H9 (cell line): ENCODE measurements around the gene TMPRSS11A. TPM values are rescaled to one million over a fixed set of nuclear protein-coding genes. Genes with fewer than 3 reads are reported as not detected.

Experiments
- DNase-seq: peaks from one replicate; pipeline ENCODE4 v3.0.0-alpha.2; 2017
- H2AFZ ChIP-seq: one replicate; pipeline ENCODE4 v1.6.1; 2013; ENCODE audit warnings: mild to moderate bottlenecking, low read length, control low read depth, moderate library complexity
- H2AK5ac ChIP-seq: 2 replicates; pipeline ENCODE4 v1.6.1; 2013; ENCODE audit warnings: low read length, control low read depth, mixed read lengths; ENCODE audit not compliant: insufficient read length
- H2BK120ac ChIP-seq: one replicate; pipeline ENCODE4 v1.6.1; 2013; ENCODE audit warnings: low read depth, mild to moderate bottlenecking, low read length, control low read depth, inconsistent platforms; ENCODE audit not compliant: poor library complexity, severe bottlenecking
- H2BK12ac ChIP-seq: 2 replicates; pipeline ENCODE4 v1.6.1; 2013; ENCODE audit warnings: low read length, control low read depth, mixed read lengths, low read depth; ENCODE audit not compliant: insufficient read length
- H2BK15ac ChIP-seq: 2 replicates; pipeline ENCODE4 v1.6.1; 2013; ENCODE audit warnings: low read depth, low read length, control low read depth
- H2BK20ac ChIP-seq: one replicate; pipeline ENCODE4 v1.6.1; 2013; ENCODE audit warnings: low read depth, mild to moderate bottlenecking, low read length, control low read depth, inconsistent platforms; ENCODE audit not compliant: poor library complexity, severe bottlenecking
- H2BK5ac ChIP-seq: 2 replicates; pipeline ENCODE4 v1.6.1; 2013; ENCODE audit warnings: low read length, control low read depth, mixed read lengths; ENCODE audit not compliant: insufficient read length
- H3K14ac ChIP-seq: 2 replicates; pipeline ENCODE4 v1.6.1; 2013; ENCODE audit warnings: low read length, control low read depth; ENCODE audit not compliant: insufficient read depth
- H3K18ac ChIP-seq: 2 replicates; pipeline ENCODE4 v1.6.1; 2013; ENCODE audit warnings: low read depth, mild to moderate bottlenecking, mixed read lengths, low read length, control low read depth; ENCODE audit not compliant: insufficient read length
- H3K23ac ChIP-seq: 2 replicates; pipeline ENCODE4 v1.6.1; 2013; ENCODE audit warnings: low read length, control low read depth, mixed read lengths, low read depth; ENCODE audit not compliant: insufficient read length
- H3K23me2 ChIP-seq: 2 replicates; pipeline ENCODE4 v1.6.1; 2013; ENCODE audit warnings: low read depth, mild to moderate bottlenecking, mixed read lengths, low read length, control low read depth; ENCODE audit not compliant: insufficient read length, poor library complexity, severe bottlenecking
- H3K27ac ChIP-seq: 2 replicates; pipeline ENCODE4 v1.5.1; 2013; ENCODE audit warnings: low read length, control low read depth, mixed read lengths, low read depth; ENCODE audit not compliant: insufficient read length
- H3K27me3 ChIP-seq: 2 replicates; pipeline ENCODE4 v1.6.1; 2013; ENCODE audit warnings: low read length, control low read depth, inconsistent platforms; ENCODE audit not compliant: insufficient read depth
- H3K4ac ChIP-seq: 2 replicates; pipeline ENCODE4 v1.6.1; 2013; ENCODE audit warnings: low read depth, mild to moderate bottlenecking, control low read depth, inconsistent platforms, low read length, moderate library complexity
- H3K4me1 ChIP-seq: 2 replicates; pipeline ENCODE4 v1.6.1; 2013; ENCODE audit warnings: low read length, control low read depth, inconsistent platforms; ENCODE audit not compliant: insufficient read depth
- H3K4me2 ChIP-seq: 2 replicates; pipeline ENCODE4 v1.6.1; 2013; ENCODE audit warnings: low read length, control low read depth, mixed read lengths; ENCODE audit not compliant: insufficient read length, insufficient read depth
- H3K56ac ChIP-seq: 2 replicates; pipeline ENCODE4 v1.6.1; 2013; ENCODE audit warnings: low read depth, mild to moderate bottlenecking, mixed read lengths, low read length, control low read depth; ENCODE audit not compliant: insufficient read length
- H3K79me1 ChIP-seq: 2 replicates; pipeline ENCODE4 v1.6.1; 2013; ENCODE audit warnings: low read depth, mild to moderate bottlenecking, moderate library complexity, low read length, control low read depth, inconsistent platforms; ENCODE audit not compliant: insufficient read depth, poor library complexity, severe bottlenecking
- H3K79me2 ChIP-seq: 2 replicates; pipeline ENCODE4 v1.6.1; 2013; ENCODE audit warnings: low read length, control low read depth, inconsistent platforms; ENCODE audit not compliant: insufficient read depth
- H3K9ac ChIP-seq: 2 replicates; pipeline ENCODE4 v1.6.1; 2013; ENCODE audit warnings: low read length, control low read depth, mixed read lengths; ENCODE audit not compliant: insufficient read length; ENCODE audit errors: extremely low read depth
- H3K9me3 ChIP-seq: one replicate; pipeline ENCODE4 v1.6.1; 2013; ENCODE audit warnings: low read depth, low read length, inconsistent platforms; ENCODE audit not compliant: control insufficient read depth
- H3T11ph ChIP-seq: one replicate; pipeline ENCODE4 v1.6.1; 2013; ENCODE audit warnings: mild to moderate bottlenecking, low read length, control low read depth, inconsistent platforms
- H4K20me1 ChIP-seq: one replicate; pipeline ENCODE4 v1.6.1; 2013; ENCODE audit not compliant: control insufficient read depth, insufficient read length, insufficient read depth
- H4K5ac ChIP-seq: 2 replicates; pipeline ENCODE4 v1.6.1; 2013; ENCODE audit warnings: low read depth, mild to moderate bottlenecking, mixed read lengths, low read length, control low read depth; ENCODE audit not compliant: insufficient read length
- H4K8ac ChIP-seq: replicated peaks from 2 replicates; pipeline ENCODE4 v1.6.1; 2013; ENCODE audit warnings: low read length, control low read depth, mixed read lengths, low read depth; ENCODE audit not compliant: insufficient read length
- H4K91ac ChIP-seq: 2 replicates; pipeline ENCODE4 v1.6.1; 2013; ENCODE audit warnings: low read depth, mild to moderate bottlenecking, moderate library complexity, mixed read lengths, low read length, control low read depth; ENCODE audit not compliant: insufficient read length
- H3K27ac Mint-ChIP-seq, 3 experiments: 2 replicates in 2 of 3; 3 replicates in 1 of 3; pipeline ENCODE4 v1.8.0; 2020 to 2021; ENCODE audit warnings: mixed read lengths in 3 of 3, mild to moderate bottlenecking in 1 of 3, moderate library complexity in 1 of 3
- H3K27me3 Mint-ChIP-seq: 2 replicates; pipeline ENCODE4 v1.8.0; 2021; ENCODE audit warnings: low read depth, mild to moderate bottlenecking, moderate library complexity, mixed read lengths
- H3K36me3 Mint-ChIP-seq, 3 experiments: 2 replicates in 2 of 3; 3 replicates in 1 of 3; pipeline ENCODE4 v1.8.0; 2020 to 2021; ENCODE audit warnings: low read depth in 3 of 3, mixed read lengths in 3 of 3; ENCODE audit not compliant: insufficient read depth in 1 of 3
- H3K4me1 Mint-ChIP-seq, 2 experiments: 2 replicates each; pipeline ENCODE4 v1.8.0; 2020; ENCODE audit warnings: mixed read lengths in 2 of 2
- H3K4me3 Mint-ChIP-seq, 2 experiments: 2 replicates in 1 of 2; 3 replicates in 1 of 2; pipeline ENCODE4 v1.8.0; 2020 to 2021; ENCODE audit warnings: mild to moderate bottlenecking in 2 of 2, mixed read lengths in 2 of 2, moderate library complexity in 1 of 2
- H3K9me3 Mint-ChIP-seq, 2 experiments: 2 replicates in 1 of 2; 3 replicates in 1 of 2; pipeline ENCODE4 v1.8.0; 2020; ENCODE audit warnings: mild to moderate bottlenecking in 2 of 2, mixed read lengths in 2 of 2, moderate library complexity in 1 of 2
- CTCF ChIP-seq: fragments of 200-600 bp; sonication (generic); conservative IDR thresholded peaks from 3 replicates; pipeline ENCODE4 v1.8.0; 2021; ENCODE audit warnings: antibody characterized with exemption, mild to moderate bottlenecking
- WGBS: extraction: QIAGEN DNeasy Blood & Tissue Kit; methylation state at CpG from one replicate; pipeline ENCODE4 v1.1.7; 2013; ENCODE audit warnings: missing lambda C conversion rate, low lambda C conversion rate, mixed read lengths; ENCODE audit not compliant: insufficient read length; ENCODE audit errors: extremely low coverage; 5-methylcytosine and 5-hydroxymethylcytosine counted together
- total RNA-seq: library from RNA; stranded (reverse); gene quantifications from 2 replicates; pipeline ENCODE4 v1.2.1, GENCODE V29; 2021

The TMPRSS11A gene
- total RNA-seq, 1 experiment from 2014 or later, result not detected

GRCh38 chr4:67939195-67939594, 24.1 kb downstream of the TMPRSS11A start:
- Mint-ChIP-seq H3K27me3 (no peaks in the 10 kb centered on the region), H3K36me3 (no peaks in the 10 kb centered on the region; a peak in 1 of 7 replicates), H3K9me3 (peaks cover 5% of the 10 kb centered on the region in 2 experiments; a peak in 3 of 5 replicates), H3K27ac (no peak overlapping the region), H3K4me3 (no peak overlapping the region), H3K4me1 (peaks cover 6 to 8% of the 10 kb centered on the region in 2 experiments)
- TF ChIP-seq CTCF, result no peak
- H3K9me3 ChIP-seq, result no peaks in the 10 kb centered on the region
- H2AK5ac ChIP-seq, result no peak overlapping the region
- H2BK120ac ChIP-seq, result no peak overlapping the region
- H4K8ac ChIP-seq, result no peak overlapping the region
- no peak overlapping the region for H3K9ac ChIP-seq
- H2BK20ac ChIP-seq, result no peak overlapping the region
- no peak for DNase-seq
- H3T11ph ChIP-seq, result no peak overlapping the region
- H3K23me2 ChIP-seq, result no peaks in the 10 kb centered on the region
- H4K5ac ChIP-seq, result no peak overlapping the region
- no peak overlapping the region for H2BK15ac ChIP-seq
- H3K14ac ChIP-seq, result no peak overlapping the region
- H2BK5ac ChIP-seq, result no peak overlapping the region
- H3K79me2 ChIP-seq, result no peaks in the 10 kb centered on the region
- H3K79me1 ChIP-seq, result no peaks in the 10 kb centered on the region
- H3K27ac ChIP-seq, result no peak overlapping the region
- no peak overlapping the region for H2BK12ac ChIP-seq
- no peak overlapping the region for H3K18ac ChIP-seq
- H3K27me3 ChIP-seq, result no peaks in the 10 kb centered on the region
- no peak overlapping the region for H3K23ac ChIP-seq
- no peak overlapping the region for H3K4me2 ChIP-seq
- H3K4me1 ChIP-seq, result peaks cover 3% of the 10 kb centered on the region
- no peak overlapping the region for H3K56ac ChIP-seq
- no peak overlapping the region for H3K4ac ChIP-seq
- WGBS, result no CpG with 5 or more reads among the region's 3 CpGs
- H4K20me1 ChIP-seq, result no peaks in the 10 kb centered on the region
- no peak overlapping the region for H2AFZ ChIP-seq
- H4K91ac ChIP-seq, result no peak overlapping the region
